Peyer's patch (tissue), 4 donors: ENCODE data around the gene KIF18A. TPM values are rescaled to one million over a fixed set of nuclear protein-coding genes. Genes with fewer than 3 reads are reported as not detected.

Experiments used
- DNase-seq, 3 donors: peaks; one replicate each; pipeline ENCODE4 v3.0.0-alpha.2; 2017 to 2019
- H3K27ac ChIP-seq, 4 donors: fragments of 200-600 bp; sonication (generic); one replicate each; pipeline ENCODE4 v1.5.1; 2016 to 2019
- H3K27me3 ChIP-seq, 2 donors: fragments of 200-600 bp; sonication (generic); one replicate each; pipeline ENCODE4 v1.5.1; 2019
- H3K36me3 ChIP-seq, 3 donors: fragments of 200-600 bp; sonication (generic); one replicate each; pipeline ENCODE4 v1.5.1; 2016 to 2019
- H3K4me1 ChIP-seq, 4 donors: fragments of 200-600 bp; sonication (generic); one replicate each; pipeline ENCODE4 v1.5.1; 2016 to 2019
- H3K4me3 ChIP-seq, 4 donors: fragments of 200-600 bp; sonication (generic); 1 replicate in 3 of 4; 2 replicates in 1 of 4; pipeline ENCODE4 v1.5.1; 2016 to 2019; ENCODE audit warnings: mild to moderate bottlenecking in 1 of 4
- H3K9me3 ChIP-seq, 4 donors: fragments of 200-600 bp; sonication (generic); one replicate each; pipeline ENCODE4 v1.5.1; 2016 to 2019; ENCODE audit warnings: mild to moderate bottlenecking in 1 of 4
- CTCF ChIP-seq, 6 experiments: fragments of 450-650 bp in 4 of 6; fragments of 200-600 bp in 2 of 6; sonication (generic) in 1 of 6; IDR thresholded peaks; one replicate each; pipeline ENCODE4 v1.5.1; 2017 to 2019; ENCODE audit warnings: antibody characterized with exemption in 6 of 6, mild to moderate bottlenecking in 3 of 6, moderate library complexity in 1 of 6
- POLR2A ChIP-seq, 2 donors: fragments of 450-650 bp; IDR thresholded peaks; one replicate each; pipeline ENCODE4 v1.5.1; 2017; ENCODE audit warnings: antibody characterized with exemption in 2 of 2, mild to moderate bottlenecking in 2 of 2, moderate library complexity in 2 of 2
- small RNA-seq, 2 donors: library from RNA; depleted of rRNA; stranded (forward); fragments of <200 nt; gene quantifications; one replicate each; pipeline ENCODE3, GENCODE V24; 2016
- total RNA-seq, 4 donors: library from RNA; depleted of rRNA; stranded (reverse); fragments of >200 nt; gene quantifications; one replicate each; pipeline ENCODE4 v1.1.0, GENCODE V29; 2016

Gene KIF18A
- total RNA-seq, 4 donors from 2014 or later, result 0.94 to 9.1 (median 3.1) TPM

- DNase-seq, result no peak
- H3K27me3 ChIP-seq, result no peaks in the 10 kb centered on the region
- H3K4me3 ChIP-seq, result no peak overlapping the region
- no peaks in the 10 kb centered on the region for H3K36me3 ChIP-seq
- no peak overlapping the region for H3K27ac ChIP-seq
- H3K4me1 ChIP-seq, result no peaks in the 10 kb centered on the region
- TF ChIP-seq POLR2A (IDR thresholded peaks at IDR 0.05), result no peak
- no peak for TF ChIP-seq CTCF (IDR thresholded peaks at IDR 0.05)
- H3K9me3 ChIP-seq, result no peaks in the 10 kb centered on the region
These were observed 136.8 kb downstream of the KIF18A start for GRCh38 chr11:27971171-27971570.

Small RNA genes within 50 kb of the gene (small RNA-seq; reads per million reads assigned to genes)
- gene AC023206.1 (0 reads per million in 2 donors), gene MIR610 (0 reads per million in 2 donors)

Other genes starting within 250 kb of the KIF18A start
- 10 to 100 TPM in 3 of 4 donors, 1 to 10 TPM in 1; 7.2 to 13.3 (median 11.2) TPM for gene METTL15, start 232 bp upstream of the KIF18A start, total RNA-seq